Activated CD4-positive, CD25-positive, alpha-beta regulatory T cell treated with anti-CD3 and anti-CD28 coated beads, Interleukin-2, amount 50 U/mL, for 16 hours (primary cell): Measurements from ENCODE around the gene CDC42BPG.

Source experiments
- DNase-seq: peaks from one replicate; pipeline ENCODE4 v3.0.0-alpha.2; 2020; ENCODE audit warnings: low read depth, low spot score

The CDC42BPG gene

DNA sequence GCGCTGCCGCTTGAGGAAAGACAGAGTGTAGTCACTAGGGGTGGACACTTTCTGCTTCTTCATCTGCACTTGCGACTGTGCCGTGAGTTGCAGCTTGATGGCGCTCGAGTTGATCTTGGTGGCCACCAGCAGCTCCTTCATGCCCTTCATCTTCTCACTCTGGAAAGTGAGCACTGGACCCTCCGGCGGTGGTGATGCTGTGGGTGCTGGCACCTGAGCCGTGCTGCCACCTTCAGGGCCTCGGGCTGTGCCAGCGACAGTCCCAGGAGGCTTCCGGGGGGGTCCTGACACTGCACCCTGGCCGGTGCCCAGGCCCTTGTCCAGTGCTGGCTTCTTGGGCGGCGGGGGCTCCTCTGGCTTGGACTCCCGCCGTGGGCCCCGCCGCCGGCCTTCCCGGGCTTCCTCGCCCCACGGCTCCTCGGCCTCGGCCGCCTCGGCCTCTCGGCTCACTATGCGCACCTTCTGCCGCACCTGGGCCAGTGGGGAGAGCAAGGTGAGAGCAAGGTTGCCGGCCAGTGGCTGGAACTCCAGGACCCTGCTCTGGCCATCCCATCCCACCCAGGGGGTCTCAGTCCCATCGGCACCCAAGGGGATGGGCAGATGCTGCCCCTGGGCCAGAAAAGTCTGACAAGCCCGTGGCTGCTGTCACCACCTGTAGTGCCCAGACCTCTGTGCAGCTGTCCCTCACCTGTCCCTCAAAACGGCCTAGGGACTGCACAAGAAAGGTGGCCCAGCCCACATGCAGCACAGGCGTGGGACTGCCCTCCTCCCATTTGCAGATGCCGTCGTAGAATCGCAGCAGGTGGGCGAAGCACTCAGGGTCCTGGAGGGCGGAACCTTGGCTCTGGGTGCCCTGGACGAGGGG lies 39.9 kb downstream of the CDC42BPG start:
- DNase-seq: no peak

- DNase-seq: no peak
Observed at GRCh38 chr11:64803846-64804345, 40.6 kb downstream of the CDC42BPG start.

DNA sequence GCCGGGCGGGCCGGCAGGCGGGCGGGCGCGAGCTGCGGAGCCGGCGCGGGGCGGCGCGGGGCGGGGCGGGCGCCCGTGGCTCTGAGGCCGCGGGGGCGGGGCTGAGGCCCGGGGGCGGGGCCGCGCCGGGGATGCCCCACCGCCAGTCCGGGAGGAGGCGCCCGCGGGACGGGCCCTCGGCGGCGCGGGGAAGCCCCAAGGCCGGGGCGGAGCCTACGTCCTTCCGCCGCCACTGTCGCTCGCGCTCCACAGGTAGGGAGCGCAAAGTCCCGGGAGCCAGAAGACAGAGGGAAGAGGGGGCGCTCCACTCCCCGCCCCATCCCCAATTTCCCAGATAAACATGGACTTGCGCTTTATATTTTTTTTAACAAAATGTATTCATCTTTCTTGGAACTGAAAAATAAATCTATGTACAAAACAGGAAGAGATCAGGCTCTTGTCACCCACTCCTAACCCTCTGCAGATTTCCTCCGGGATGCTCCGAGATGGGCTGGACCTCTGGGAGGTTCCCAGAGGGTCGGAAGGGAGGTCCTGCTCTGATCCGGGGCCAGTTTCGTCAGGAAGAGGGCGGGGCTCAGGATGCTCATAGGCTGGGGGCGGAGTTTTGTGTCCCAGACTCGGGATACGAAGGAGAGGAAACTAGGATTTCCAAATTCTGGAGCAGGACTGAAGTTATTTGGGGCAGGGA lies 41.2 kb downstream of the CDC42BPG start, which contains the start of gene MAP4K2:
TSS of gene MAP4K2 (minus strand) at position 57 of the 688 bp plus-strand sequence. CDS start 65 bp downstream, outside the sequence.
- DNase-seq: peak; percentile 67

DNA sequence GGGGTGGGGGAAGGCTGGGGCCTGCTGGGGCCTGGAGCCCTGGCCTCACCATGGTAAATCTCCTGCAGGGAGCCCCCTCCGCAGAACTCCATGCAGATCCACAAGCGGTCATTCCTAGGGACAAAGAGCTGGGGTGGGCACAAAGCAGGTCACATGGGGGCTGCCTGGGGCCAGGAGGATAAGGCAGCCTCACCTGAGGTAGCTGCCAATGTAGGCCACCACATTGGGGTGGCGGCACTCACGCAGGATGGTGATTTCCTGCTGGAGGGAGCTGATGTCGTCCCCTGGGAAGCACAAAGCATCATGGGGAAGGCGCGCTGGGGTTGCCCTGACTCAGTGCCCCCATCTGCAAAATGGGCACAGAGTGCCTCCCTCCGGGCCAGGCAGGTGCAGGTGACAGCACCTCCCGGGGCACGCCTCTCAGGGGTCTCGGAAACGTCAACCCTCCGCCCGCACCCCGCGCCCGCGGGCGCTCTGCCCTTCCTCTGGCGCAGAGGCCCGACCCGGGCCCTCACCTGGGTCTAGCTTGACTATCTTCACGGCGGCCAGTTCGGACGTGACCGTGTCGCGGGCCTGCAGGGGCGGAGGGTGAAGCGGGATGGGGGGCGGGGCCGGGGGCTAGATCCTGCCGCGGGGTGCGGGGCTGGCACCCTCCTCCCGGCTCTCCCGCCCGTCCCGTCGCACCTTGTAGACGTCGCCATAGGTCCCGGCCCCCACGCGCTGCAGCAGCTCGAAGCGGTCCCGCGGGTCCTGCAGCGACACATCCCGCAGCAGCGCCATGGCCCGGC lies 41.9 kb downstream of the CDC42BPG start:
- DNase-seq: no peak

DNA sequence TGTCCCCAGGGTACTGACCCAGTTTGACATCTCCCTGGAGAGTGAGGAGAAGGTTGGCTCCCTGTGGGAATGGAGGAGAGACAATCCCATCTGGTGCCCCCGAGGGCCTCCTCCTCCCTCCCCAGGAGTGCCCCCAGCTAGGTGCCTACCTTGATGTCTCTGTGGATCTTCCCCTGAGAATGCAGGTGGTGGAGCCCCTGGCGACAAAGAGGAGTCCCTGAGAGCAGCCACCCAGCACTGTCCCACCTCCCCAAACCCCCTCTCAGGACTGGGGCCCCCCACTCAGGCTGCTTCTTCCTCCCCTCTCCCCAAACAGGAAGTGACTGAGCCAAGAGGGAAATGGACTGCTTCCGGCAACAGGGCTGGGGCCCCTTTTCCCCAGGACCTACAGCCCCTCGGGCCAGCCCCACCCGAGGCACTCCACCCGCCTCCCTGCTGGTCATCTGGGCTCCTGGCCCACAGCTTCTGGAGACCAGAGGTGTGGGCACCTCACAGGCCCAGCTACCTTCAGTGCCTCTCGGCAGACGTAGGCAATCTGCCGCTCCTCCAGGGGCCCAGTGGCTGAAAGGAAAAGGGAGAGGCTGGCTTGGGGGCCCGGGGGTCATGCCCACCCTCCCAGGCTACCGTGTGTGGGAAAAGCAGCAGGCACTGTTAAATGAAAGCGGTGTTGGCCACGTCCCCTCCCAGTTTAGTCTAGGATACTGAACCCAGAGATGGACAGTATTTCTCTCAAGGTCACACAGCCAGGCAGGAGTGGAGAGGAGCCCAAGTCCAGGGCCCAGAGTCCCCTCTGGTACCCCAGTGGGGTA lies 42.7 kb downstream of the CDC42BPG start:
- no peak for DNase-seq

GRCh38 chr11:64801158-64801464 lies 43.3 kb downstream of the CDC42BPG start:
- no peak for DNase-seq

GRCh38 chr11:64800303-64801157 lies 43.9 kb downstream of the CDC42BPG start:
- DNase-seq: no peak

DNA sequence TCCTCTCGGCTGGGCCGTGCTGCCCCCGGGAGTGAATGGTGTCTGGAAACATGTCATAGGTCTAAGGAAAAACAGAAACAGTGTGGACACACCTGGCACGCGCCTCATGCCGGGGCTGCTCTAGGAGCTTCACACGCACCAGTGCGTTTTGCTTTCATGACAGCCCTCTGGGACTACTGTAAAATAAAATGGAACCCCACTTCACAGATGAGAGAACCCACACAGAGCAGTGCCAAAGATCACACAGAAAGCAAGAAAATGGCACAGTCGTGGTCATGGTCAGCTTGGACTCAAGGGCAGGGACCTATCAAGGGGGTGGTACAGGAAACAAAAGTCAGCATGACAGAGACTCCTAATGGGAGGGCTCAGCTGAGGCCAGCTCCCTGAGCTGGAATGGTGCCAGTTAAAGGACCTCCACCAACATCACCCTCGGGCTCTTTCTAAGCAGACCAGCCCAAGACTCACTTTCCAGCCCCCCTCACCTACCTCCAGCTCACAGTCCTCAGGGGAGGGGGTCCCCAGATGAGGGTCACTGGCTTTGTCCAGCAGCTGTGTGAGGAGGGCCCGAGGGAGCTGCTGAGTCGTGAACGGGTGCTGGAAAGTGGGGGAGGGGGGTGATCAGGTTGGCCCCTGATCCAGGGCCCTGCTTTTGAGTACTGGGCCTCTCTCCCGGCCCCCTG lies 44.7 kb downstream of the CDC42BPG start:
- DNase-seq: no peak

DNA sequence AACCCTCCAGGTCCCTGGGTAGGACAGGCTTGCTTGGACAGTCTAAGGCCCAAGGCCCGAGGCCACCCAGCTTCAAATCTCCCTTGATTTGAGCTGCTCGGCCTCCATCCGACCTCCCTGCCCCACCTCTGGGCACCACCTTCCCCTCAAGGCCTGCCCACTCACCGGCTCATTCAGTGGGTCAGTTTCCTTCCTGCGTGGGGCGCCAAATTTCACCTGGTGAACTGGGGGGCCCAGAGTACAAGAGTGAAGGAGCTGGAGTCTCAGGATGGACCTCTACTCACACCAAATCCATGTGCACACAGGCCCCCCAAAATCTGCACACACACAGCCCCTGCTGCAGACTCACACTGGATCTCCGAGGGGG lies 45.2 kb downstream of the CDC42BPG start:
- DNase-seq: no peak

DNA sequence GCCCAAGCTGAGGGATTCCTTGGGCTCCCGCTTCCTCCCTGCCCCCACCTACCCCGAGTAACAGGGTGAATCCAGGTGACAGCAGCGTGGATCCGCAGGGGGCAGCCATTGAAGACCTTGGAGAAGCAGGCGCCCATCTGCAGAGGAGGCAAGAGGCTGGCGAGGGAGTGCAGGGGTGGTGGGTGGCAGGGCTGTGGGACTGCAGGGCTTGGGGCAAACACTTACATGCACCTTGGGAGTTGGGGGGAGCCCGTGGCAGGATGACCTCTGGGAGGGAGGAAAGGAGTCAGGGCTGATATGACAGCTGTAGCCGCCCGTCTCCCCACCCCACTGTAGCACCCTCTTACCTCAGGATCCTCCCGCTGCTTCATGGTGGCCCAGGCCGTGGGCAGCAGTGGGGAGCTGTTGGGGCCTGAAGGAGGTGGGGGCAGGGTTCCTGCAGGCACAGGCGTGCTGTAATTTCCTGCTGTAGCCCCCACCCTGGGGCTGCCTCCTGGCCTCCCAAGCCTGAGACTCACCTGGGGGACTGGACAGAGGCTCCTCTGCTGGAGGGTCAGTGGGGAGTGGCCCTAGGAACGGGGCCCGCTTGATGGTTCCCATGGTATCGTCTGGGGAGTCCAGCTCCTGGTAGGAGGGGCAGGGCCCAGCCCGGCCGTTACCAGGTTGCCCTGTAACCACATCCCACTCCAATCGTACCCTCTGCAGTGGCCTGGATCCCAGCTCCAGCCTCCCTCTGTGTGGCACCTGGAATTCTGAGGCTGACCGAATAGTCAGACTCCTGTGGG lies 47.5 kb downstream of the CDC42BPG start:
- no peak for DNase-seq

DNA sequence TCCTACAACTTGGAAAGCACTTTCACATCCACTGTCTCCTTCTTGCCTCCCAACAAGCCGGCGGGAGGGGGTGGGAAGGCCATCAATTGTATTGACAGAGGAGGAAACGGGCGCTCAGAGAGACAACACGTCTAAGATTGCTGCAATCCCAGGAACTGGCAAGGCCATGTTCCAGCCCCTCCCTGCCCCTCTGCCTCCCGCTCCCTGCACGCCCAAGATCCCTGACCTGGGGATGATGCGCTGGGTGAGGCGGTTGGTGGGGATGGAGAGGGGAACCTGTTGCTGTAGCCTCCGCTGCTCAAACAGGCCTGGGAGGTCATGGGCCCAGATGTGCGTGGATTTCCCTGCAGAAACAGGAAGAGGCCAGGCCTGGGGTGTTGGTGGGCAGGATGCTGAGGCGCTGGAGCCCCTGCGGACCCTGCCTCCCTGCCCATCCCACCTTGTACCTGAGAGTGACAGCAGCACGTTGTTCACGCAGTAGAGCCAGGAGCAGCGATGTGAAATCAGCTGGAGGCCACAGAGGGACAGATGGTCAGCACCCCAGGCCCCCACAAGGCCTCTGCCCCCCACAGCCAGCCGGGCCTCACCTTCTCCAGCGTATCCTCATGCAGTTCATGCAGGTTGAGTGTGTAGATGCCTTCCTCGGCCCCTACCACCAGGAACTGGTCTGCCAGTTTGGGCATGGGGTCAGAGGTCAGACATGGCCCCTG lies 48.3 kb downstream of the CDC42BPG start:
- no peak for DNase-seq

GRCh38 chr11:64794526-64794925 lies 49.9 kb downstream of the CDC42BPG start:
- no peak for DNase-seq

DNA sequence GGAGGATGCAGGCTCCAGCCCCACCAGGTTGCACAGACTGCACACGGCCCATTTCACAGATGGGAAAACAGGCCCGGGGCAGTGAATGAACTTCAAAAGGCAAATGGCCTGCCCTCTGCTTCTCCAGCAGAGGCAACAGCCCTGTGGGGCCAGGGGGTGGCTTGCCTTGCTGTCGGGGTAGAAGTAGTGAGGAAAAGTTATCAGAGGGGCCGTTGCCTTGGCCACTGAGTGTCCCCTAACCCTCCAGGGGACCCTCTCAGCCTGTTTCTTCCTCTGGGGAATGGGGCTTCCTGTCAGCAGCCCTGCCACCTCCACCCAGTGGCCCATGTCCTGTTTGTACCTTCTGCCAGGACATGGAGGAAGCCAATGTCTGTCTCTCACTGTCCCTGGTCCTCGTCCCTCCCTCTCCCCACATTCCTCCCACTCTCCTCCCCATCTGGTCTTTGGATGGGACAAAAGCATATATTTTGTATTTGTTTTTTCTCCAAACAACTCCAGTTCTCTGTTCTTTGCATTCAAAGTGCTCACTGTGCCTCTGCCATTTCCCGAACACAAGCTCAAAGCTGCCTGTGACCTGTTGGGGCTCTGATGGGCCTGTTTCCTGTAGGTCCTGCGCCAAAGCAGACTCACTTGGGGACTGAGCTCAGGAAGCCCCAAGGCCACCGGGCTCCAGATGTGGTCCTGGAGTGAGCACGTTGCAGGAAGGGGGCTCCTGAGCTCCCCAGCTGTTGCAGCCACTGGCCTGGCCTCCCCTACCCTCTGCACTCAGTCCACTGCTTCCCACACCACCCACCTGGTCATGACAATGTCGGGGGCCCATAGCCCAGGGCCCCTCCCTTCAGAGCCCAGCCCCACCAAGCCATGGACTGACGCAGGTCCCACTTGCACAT lies 50.9 kb downstream of the CDC42BPG start:
- no peak for DNase-seq

DNA sequence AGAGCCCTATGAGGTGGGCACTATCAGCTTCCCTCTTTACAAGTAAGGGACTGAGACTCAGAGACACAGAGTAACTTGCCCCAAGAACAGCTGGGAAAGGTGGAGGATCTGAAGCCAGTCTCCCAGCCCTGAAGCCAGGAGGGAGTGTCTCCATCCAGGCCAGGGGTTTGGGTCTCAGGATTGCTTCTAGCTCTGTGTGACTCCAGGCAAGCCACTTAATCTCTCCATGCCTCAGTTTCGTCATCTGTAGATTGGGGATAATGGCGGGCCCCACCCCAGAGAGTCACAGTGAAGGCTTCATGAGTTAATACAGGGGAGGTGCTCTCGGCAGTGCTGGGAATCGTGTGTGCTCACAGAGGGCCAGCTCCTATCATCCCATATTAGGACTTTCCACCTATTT lies 52.0 kb downstream of the CDC42BPG start:
- no peak for DNase-seq

GRCh38 chr11:64791781-64792291 lies 52.6 kb downstream of the CDC42BPG start:
- DNase-seq: no peak

- DNase-seq: no peak
Observed at GRCh38 chr11:64790205-64791095, 54.0 kb downstream of the CDC42BPG start.
